K562 (cell line): Measurements from ENCODE around the gene CEP89. TPM values are rescaled to one million over a fixed set of nuclear protein-coding genes. Genes with fewer than 3 reads are reported as not detected.

ENCODE experiments used
- ARHGAP35 ChIP-seq: fragments of 450-650 bp; IDR thresholded peaks from 2 replicates; pipeline ENCODE4 v1.6.1; 2018; ENCODE audit not compliant: partially characterized antibody
- ARID1B ChIP-seq: fragments of 450-650 bp; IDR thresholded peaks from 2 replicates; pipeline ENCODE4 v1.6.1; 2016; ENCODE audit warnings: antibody characterized with exemption, mild to moderate bottlenecking, inconsistent platforms
- ARNT ChIP-seq, 2 experiments: fragments of 450-650 bp; IDR thresholded peaks; 2 replicates each; pipeline ENCODE4 v1.6.1; 2016; ENCODE audit warnings: mild to moderate bottlenecking in 1 of 2
- CBFB ChIP-seq: sonication (generic); formaldehyde crosslinking; IDR thresholded peaks from 2 replicates; pipeline ENCODE4 v1.4.0; 2020; ENCODE audit warnings: mild to moderate bottlenecking, missing genetic modification reagents
- E2F5 ChIP-seq: sonication (generic); formaldehyde crosslinking; IDR thresholded peaks from 2 replicates; pipeline ENCODE4 v1.8.0; 2022; ENCODE audit warnings: mild to moderate bottlenecking, missing genetic modification reagents
- HDAC2 ChIP-seq: fragments of 450-650 bp; IDR thresholded peaks from 2 replicates; pipeline ENCODE4 v1.6.1; 2016; ENCODE audit warnings: mild to moderate bottlenecking
- L3MBTL2 ChIP-seq: fragments of 450-650 bp; IDR thresholded peaks from 2 replicates; pipeline ENCODE4 v1.6.1; 2016; ENCODE audit warnings: mild to moderate bottlenecking, moderate library complexity
- MAFF ChIP-seq: IDR thresholded peaks from 2 replicates; pipeline ENCODE4 v1.6.1; 2012; ENCODE audit warnings: low read length, improper control_type of control experiment
- NCOR1 ChIP-seq: fragments of 450-650 bp; IDR thresholded peaks from 2 replicates; pipeline ENCODE4 v1.6.1; 2016; ENCODE audit warnings: mild to moderate bottlenecking, moderate library complexity
- POLR3G ChIP-seq: IDR thresholded peaks from 2 replicates; pipeline ENCODE4 v1.6.1; 2011; ENCODE audit not compliant: insufficient read length, insufficient replicate concordance; ENCODE audit errors: extremely low read depth
- PRPF4 ChIP-seq: fragments of 200-400 bp; formaldehyde crosslinking; IDR thresholded peaks from one replicate; pipeline ENCODE4 v1.6.1; 2017; ENCODE audit warnings: low read length, low read depth, mild to moderate bottlenecking; ENCODE audit not compliant: insufficient read depth, poor library complexity, severe bottlenecking
- TCF3 ChIP-seq: sonication (generic); formaldehyde crosslinking; IDR thresholded peaks from 2 replicates; pipeline ENCODE4 v1.4.0; 2020; ENCODE audit warnings: mild to moderate bottlenecking, missing genetic modification reagents
- WHSC1 ChIP-seq: IDR thresholded peaks from one replicate; pipeline ENCODE4 v1.6.1; 2012; ENCODE audit warnings: low read length, control low read depth, inconsistent platforms
- ZNF316 ChIP-seq: fragments of 450-650 bp; IDR thresholded peaks from 2 replicates; pipeline ENCODE4 v1.6.1; 2016
- ZNF408 ChIP-seq: fragments of 250-450 bp; sonication (Bioruptor Pico); IDR thresholded peaks from 2 replicates; pipeline ENCODE4 v1.4.0; 2020; ENCODE audit warnings: low read depth, mild to moderate bottlenecking, moderate library complexity
- ZNF41 ChIP-seq: fragments of 250-450 bp; sonication (Bioruptor Pico); conservative IDR thresholded peaks from 2 replicates; pipeline ENCODE4 v1.4.0; 2020; ENCODE audit warnings: mild to moderate bottlenecking
- polyA plus RNA-seq, 8 experiments: library from polyadenylated mRNA; depleted of rRNA in 4 of 8; stranded (reverse) in 5 of 8; unstranded in 3 of 8; fragments of >200 nt; fragmentation: Nextera tagmentation in 2 of 8; fragmentation: Illumina TruSeq in 1 of 8; extraction: Ambion mirVana in 2 of 8; extraction: Trizol in 1 of 8; gene quantifications; 2 replicates each; pipeline versions ENCODE4 v1.2.1 to v1.2.3, GENCODE V29; 2011 to 2014; ENCODE audit warnings: inconsistent platforms in 1 of 8, missing spikeins in 1 of 8
- total RNA-seq, 7 experiments: library from RNA; depleted of rRNA in 6 of 7; stranded (reverse); fragments of >200 nt in 6 of 7; fragmentation: Illumina TruSeq in 2 of 7; extraction: Trizol in 2 of 7; gene quantifications; 2 replicates each; pipeline versions ENCODE4 v1.2.1 to v1.2.3, GENCODE V29; 2011 to 2021; ENCODE audit warnings: low replicate concordance in 1 of 7
- TF ChIP-seq, protein P1 (sequence below): fragments of 200-800 bp; sonication (Bioruptor generic); IDR thresholded peaks from 2 replicates; pipeline ENCODE4 v1.6.1; 2016; ENCODE audit warnings: missing genetic modification characterization, missing compliant biosample characterization
- TF ChIP-seq, protein P2 (sequence below): fragments of 450-650 bp; IDR thresholded peaks from 2 replicates; pipeline ENCODE4 v1.6.1; 2018; ENCODE audit warnings: mild to moderate bottlenecking, low read depth; ENCODE audit not compliant: partially characterized antibody
- TF ChIP-seq, protein P3 (sequence below): sonication (generic); formaldehyde crosslinking; IDR thresholded peaks from 2 replicates; pipeline ENCODE4 v1.8.0; 2022; ENCODE audit warnings: mild to moderate bottlenecking, missing genetic modification reagents

Gene CEP89
- total and polyA plus RNA-seq, 9 of the 15 experiments (the other 6 are each of a cell fraction or from before 2014, with no cell fraction given) = 5.5 to 15.0 (median 7.2) TPM

DNA sequence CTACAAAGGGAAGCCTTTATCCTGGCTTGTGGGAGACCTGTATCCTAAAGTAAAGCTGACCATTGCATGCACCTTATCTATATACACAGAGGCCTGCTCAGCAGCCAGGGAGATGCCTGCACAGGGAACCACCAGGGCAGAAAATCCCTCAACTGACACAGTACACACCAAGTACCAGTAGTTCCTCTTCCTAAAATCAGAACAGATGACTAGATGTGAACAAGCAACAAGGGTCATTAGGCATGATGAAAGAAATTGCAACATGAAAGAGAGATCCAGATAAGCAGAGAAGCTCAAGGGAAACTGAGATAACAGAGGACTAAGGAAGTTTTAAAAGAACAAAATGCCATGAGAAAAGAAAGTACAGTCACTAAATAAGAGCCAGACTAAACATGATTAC, 62.5 kb downstream of the CEP89 start (continued):
- TF ChIP-seq PRPF4 = no peak
- no peak for TF ChIP-seq E2F5 (CRISPR knock-in tag)
- peak; percentile 95 for TF ChIP-seq HDAC2
- TF ChIP-seq TCF3 (CRISPR knock-in tag) = peak; percentile 30; the same call in 1 of the 2 replicates
- no peak for TF ChIP-seq MAFF
- TF ChIP-seq CBFB = no peak
- TF ChIP-seq L3MBTL2 = peak; percentile 37; the same call in 1 of the 2 replicates
- no peak for TF ChIP-seq ZNF408
- TF ChIP-seq, protein P1, sequence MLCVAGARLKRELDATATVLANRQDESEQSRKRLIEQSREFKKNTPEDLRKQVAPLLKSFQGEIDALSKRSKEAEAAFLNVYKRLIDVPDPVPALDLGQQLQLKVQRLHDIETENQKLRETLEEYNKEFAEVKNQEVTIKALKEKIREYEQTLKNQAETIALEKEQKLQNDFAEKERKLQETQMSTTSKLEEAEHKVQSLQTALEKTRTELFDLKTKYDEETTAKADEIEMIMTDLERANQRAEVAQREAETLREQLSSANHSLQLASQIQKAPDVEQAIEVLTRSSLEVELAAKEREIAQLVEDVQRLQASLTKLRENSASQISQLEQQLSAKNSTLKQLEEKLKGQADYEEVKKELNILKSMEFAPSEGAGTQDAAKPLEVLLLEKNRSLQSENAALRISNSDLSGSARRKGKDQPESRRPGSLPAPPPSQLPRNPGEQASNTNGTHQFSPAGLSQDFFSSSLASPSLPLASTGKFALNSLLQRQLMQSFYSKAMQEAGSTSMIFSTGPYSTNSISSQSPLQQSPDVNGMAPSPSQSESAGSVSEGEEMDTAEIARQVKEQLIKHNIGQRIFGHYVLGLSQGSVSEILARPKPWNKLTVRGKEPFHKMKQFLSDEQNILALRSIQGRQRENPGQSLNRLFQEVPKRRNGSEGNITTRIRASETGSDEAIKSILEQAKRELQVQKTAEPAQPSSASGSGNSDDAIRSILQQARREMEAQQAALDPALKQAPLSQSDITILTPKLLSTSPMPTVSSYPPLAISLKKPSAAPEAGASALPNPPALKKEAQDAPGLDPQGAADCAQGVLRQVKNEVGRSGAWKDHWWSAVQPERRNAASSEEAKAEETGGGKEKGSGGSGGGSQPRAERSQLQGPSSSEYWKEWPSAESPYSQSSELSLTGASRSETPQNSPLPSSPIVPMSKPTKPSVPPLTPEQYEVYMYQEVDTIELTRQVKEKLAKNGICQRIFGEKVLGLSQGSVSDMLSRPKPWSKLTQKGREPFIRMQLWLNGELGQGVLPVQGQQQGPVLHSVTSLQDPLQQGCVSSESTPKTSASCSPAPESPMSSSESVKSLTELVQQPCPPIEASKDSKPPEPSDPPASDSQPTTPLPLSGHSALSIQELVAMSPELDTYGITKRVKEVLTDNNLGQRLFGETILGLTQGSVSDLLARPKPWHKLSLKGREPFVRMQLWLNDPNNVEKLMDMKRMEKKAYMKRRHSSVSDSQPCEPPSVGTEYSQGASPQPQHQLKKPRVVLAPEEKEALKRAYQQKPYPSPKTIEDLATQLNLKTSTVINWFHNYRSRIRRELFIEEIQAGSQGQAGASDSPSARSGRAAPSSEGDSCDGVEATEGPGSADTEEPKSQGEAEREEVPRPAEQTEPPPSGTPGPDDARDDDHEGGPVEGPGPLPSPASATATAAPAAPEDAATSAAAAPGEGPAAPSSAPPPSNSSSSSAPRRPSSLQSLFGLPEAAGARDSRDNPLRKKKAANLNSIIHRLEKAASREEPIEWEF (CRISPR knock-in tag) = no peak
- TF ChIP-seq NCOR1 = no peak
- no peak for TF ChIP-seq ARNT (IDR thresholded peaks at IDR 0.05)
- TF ChIP-seq, protein P2, sequence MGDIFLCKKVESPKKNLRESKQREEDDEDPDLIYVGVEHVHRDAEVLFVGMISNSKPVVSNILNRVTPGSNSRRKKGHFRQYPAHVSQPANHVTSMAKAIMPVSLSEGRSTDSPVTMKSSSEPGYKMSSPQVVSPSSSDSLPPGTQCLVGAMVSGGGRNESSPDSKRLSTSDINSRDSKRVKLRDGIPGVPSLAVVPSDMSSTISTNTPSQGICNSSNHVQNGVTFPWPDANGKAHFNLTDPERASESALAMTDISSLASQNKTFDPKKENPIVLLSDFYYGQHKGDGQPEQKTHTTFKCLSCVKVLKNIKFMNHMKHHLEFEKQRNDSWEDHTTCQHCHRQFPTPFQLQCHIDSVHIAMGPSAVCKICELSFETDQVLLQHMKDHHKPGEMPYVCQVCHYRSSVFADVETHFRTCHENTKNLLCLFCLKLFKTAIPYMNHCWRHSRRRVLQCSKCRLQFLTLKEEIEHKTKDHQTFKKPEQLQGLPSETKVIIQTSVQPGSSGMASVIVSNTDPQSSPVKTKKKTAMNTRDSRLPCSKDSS = no peak
- no peak for TF ChIP-seq POLR3G
- no peak for TF ChIP-seq ZNF316
- TF ChIP-seq ARHGAP35 = no peak
- TF ChIP-seq WHSC1 = no peak
- peak; percentile 79; the same call in 1 of the 2 replicates for TF ChIP-seq ARID1B
- TF ChIP-seq, protein P3, sequence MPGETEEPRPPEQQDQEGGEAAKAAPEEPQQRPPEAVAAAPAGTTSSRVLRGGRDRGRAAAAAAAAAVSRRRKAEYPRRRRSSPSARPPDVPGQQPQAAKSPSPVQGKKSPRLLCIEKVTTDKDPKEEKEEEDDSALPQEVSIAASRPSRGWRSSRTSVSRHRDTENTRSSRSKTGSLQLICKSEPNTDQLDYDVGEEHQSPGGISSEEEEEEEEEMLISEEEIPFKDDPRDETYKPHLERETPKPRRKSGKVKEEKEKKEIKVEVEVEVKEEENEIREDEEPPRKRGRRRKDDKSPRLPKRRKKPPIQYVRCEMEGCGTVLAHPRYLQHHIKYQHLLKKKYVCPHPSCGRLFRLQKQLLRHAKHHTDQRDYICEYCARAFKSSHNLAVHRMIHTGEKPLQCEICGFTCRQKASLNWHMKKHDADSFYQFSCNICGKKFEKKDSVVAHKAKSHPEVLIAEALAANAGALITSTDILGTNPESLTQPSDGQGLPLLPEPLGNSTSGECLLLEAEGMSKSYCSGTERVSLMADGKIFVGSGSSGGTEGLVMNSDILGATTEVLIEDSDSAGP (CRISPR knock-in tag) = no peak
- no peak for TF ChIP-seq ZNF41 (CRISPR knock-in tag)
